ENCODE data around the gene C12orf56. TPM values are rescaled to one million over a fixed set of nuclear protein-coding genes. Genes with fewer than 3 reads are reported as not detected.

C12orf56 gene
- total RNA-seq, 1 experiment from 2014 or later, result 9.3 TPM

DNA sequence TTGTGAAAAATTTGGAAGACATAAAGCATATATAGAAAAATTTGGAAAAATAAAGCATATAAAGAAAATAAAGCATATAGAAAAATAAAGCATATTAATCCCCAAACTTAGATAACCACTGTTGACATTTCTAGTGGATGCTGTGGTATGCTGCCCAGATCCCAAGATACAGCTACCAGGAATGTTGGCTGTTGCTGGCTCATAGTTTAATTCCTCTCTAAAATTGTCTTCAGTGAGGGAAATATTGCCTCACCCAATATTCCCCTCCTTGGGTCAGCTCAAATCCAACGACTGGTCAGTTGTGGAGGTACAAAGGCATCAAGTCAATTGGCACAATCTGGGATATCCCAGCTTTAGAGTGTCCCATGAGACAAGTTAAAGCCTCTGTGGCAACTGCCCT lies 158.4 kb downstream of the C12orf56 start:
- Histone ChIP-seq H3K4me3 (ENCODE audit: low read depth, low read length) (no peak overlapping the region), H3K36me3 (ENCODE audit: control insufficient read depth, insufficient read depth, low read length) (no peaks in the 10 kb centered on the region), H3K4me1 (peaks cover under 1% of the 10 kb centered on the region; the same call in 1 of the 2 replicates), H3K9me3 (no peaks in the 10 kb centered on the region), H3K27me3 (replicated peaks; ENCODE audit: control insufficient read depth, insufficient read depth, low read length) (no peaks in the 10 kb centered on the region)
- intact Hi-C loops (cut with micrococcal nuclease; ENCODE audit: unreplicated experiment), result no loop called here
- ChIA-PET POLR2A (no interaction called here), CTCF (no interaction called here)
- no peaks in the 10 kb centered on the region for H3K4me1 Mint-ChIP-seq (ENCODE audit: low read depth, unreplicated experiment)
- no peak overlapping the region for H3K27ac Mint-ChIP-seq (ENCODE audit: unreplicated experiment)
- H3K4me3 Mint-ChIP-seq (ENCODE audit: unreplicated experiment), result no peak overlapping the region
- H3K27me3 Mint-ChIP-seq (ENCODE audit: insufficient read depth, unreplicated experiment), result peaks cover 6% of the 10 kb centered on the region
- TF ChIP-seq, protein P1, sequence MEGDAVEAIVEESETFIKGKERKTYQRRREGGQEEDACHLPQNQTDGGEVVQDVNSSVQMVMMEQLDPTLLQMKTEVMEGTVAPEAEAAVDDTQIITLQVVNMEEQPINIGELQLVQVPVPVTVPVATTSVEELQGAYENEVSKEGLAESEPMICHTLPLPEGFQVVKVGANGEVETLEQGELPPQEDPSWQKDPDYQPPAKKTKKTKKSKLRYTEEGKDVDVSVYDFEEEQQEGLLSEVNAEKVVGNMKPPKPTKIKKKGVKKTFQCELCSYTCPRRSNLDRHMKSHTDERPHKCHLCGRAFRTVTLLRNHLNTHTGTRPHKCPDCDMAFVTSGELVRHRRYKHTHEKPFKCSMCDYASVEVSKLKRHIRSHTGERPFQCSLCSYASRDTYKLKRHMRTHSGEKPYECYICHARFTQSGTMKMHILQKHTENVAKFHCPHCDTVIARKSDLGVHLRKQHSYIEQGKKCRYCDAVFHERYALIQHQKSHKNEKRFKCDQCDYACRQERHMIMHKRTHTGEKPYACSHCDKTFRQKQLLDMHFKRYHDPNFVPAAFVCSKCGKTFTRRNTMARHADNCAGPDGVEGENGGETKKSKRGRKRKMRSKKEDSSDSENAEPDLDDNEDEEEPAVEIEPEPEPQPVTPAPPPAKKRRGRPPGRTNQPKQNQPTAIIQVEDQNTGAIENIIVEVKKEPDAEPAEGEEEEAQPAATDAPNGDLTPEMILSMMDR (IDR thresholded peaks at IDR 0.05; ENCODE audit: insufficient read depth in 1 of 2, low read depth in 1 of 2, low read length in 1 of 2, severe bottlenecking in 1 of 2, unreplicated experiment in 1 of 2), result no peak
- no peaks in the 10 kb centered on the region for H3K9me3 Mint-ChIP-seq (ENCODE audit: unreplicated experiment)
- no TSS peak for BruUV-seq (replicated peaks)
- no peaks in the 10 kb centered on the region for H3K36me3 Mint-ChIP-seq (ENCODE audit: insufficient read depth, unreplicated experiment)
- DNase-seq, result no peak

DNA sequence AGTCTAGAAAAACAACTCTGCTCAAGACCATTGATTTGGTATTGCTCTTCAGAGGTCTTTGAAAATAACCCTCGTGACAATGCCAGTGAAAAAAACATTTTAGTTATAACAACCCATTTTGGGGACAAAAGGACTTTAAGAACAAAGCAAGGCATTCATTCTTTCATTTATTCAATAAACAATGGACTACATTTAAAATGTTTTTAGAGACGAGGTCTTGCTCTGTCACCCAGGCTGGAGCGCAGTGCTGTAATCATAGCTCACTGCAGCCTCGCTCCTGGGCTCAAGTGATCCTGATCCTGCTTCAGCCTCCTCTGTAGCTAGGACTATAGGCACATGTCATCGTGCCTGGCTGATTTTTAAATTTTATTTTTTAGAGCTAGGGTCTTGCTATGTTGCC lies 160.8 kb downstream of the C12orf56 start:
- BruUV-seq (replicated peaks), result no TSS peak
- Histone ChIP-seq H3K27me3 (replicated peaks; ENCODE audit: control insufficient read depth, insufficient read depth, low read length) (no peaks in the 10 kb centered on the region), H3K36me3 (ENCODE audit: control insufficient read depth, insufficient read depth, low read length) (no peaks in the 10 kb centered on the region), H3K4me3 (ENCODE audit: low read depth, low read length) (no peak overlapping the region), H3K9me3 (no peaks in the 10 kb centered on the region), H3K4me1 (no peaks in the 10 kb centered on the region)
- no peaks in the 10 kb centered on the region for H3K36me3 Mint-ChIP-seq (ENCODE audit: insufficient read depth, unreplicated experiment)
- no peak for DNase-seq
- TF ChIP-seq, protein P1 (IDR thresholded peaks at IDR 0.05; ENCODE audit: insufficient read depth in 1 of 2, low read depth in 1 of 2, low read length in 1 of 2, severe bottlenecking in 1 of 2, unreplicated experiment in 1 of 2), result no peak
- H3K4me1 Mint-ChIP-seq (ENCODE audit: low read depth, unreplicated experiment), result no peaks in the 10 kb centered on the region
- H3K9me3 Mint-ChIP-seq (ENCODE audit: unreplicated experiment), result no peaks in the 10 kb centered on the region
- intact Hi-C loops (cut with micrococcal nuclease; ENCODE audit: unreplicated experiment), result no loop called here
- H3K27me3 Mint-ChIP-seq (ENCODE audit: insufficient read depth, unreplicated experiment), result peaks cover 6% of the 10 kb centered on the region
- H3K4me3 Mint-ChIP-seq (ENCODE audit: unreplicated experiment), result no peak overlapping the region
- CTCF ChIA-PET, result no interaction called here
- no peak overlapping the region for H3K27ac Mint-ChIP-seq (ENCODE audit: unreplicated experiment)
- POLR2A ChIA-PET, result no interaction called here

DNA sequence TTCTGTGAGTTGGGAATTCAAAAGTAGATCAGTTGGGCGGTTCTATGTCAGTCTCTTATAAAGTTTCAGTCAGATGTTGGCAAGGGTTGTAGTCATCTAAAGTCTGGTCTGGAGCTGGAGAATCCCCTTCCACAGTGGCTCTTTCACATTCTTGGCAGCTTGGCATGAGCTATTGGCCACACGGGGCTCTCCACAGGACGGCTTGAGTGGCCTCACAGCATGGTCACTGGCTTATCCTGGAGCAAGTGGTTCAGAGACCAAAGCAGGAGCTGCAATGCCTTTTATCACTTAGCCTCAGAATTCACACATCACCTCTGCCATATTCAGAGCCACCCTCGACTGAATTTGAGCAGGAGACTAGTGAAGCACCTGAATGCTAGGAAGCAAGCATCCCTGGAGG lies 161.3 kb downstream of the C12orf56 start:
- Histone ChIP-seq H3K36me3 (ENCODE audit: control insufficient read depth, insufficient read depth, low read length) (no peaks in the 10 kb centered on the region), H3K4me3 (ENCODE audit: low read depth, low read length) (no peak overlapping the region), H3K4me1 (no peaks in the 10 kb centered on the region), H3K27me3 (replicated peaks; ENCODE audit: control insufficient read depth, insufficient read depth, low read length) (no peaks in the 10 kb centered on the region), H3K9me3 (no peaks in the 10 kb centered on the region)
- Mint-ChIP-seq H3K27me3 (ENCODE audit: insufficient read depth, unreplicated experiment) (peaks cover 6% of the 10 kb centered on the region), H3K36me3 (ENCODE audit: insufficient read depth, unreplicated experiment) (no peaks in the 10 kb centered on the region), H3K4me1 (ENCODE audit: low read depth, unreplicated experiment) (no peaks in the 10 kb centered on the region), H3K27ac (ENCODE audit: unreplicated experiment) (no peak overlapping the region), H3K9me3 (ENCODE audit: unreplicated experiment) (no peaks in the 10 kb centered on the region), H3K4me3 (ENCODE audit: unreplicated experiment) (no peak overlapping the region)
- TF ChIP-seq, protein P1 (IDR thresholded peaks at IDR 0.05; ENCODE audit: insufficient read depth in 1 of 2, low read depth in 1 of 2, low read length in 1 of 2, severe bottlenecking in 1 of 2, unreplicated experiment in 1 of 2), result no peak
- no peak for DNase-seq
- POLR2A ChIA-PET, result no interaction called here
- CTCF ChIA-PET, result interaction anchor here (0.6 kb wide), 1 partner anchor 56 kb away, joined by 4 read pairs; no protein-coding TSS in a partner anchor
- BruUV-seq (replicated peaks), result no TSS peak
- intact Hi-C loops (cut with micrococcal nuclease; ENCODE audit: unreplicated experiment), result no loop called here

All from Caco-2 (cell line).